ENCODE measurements around the gene STRN3.
"Not testable (repeated sequence)": the region's sequence is repeated elsewhere in the genome, so short reads cannot be mapped to it uniquely, and the experiment has no call there.

STRN3 gene

DNA sequence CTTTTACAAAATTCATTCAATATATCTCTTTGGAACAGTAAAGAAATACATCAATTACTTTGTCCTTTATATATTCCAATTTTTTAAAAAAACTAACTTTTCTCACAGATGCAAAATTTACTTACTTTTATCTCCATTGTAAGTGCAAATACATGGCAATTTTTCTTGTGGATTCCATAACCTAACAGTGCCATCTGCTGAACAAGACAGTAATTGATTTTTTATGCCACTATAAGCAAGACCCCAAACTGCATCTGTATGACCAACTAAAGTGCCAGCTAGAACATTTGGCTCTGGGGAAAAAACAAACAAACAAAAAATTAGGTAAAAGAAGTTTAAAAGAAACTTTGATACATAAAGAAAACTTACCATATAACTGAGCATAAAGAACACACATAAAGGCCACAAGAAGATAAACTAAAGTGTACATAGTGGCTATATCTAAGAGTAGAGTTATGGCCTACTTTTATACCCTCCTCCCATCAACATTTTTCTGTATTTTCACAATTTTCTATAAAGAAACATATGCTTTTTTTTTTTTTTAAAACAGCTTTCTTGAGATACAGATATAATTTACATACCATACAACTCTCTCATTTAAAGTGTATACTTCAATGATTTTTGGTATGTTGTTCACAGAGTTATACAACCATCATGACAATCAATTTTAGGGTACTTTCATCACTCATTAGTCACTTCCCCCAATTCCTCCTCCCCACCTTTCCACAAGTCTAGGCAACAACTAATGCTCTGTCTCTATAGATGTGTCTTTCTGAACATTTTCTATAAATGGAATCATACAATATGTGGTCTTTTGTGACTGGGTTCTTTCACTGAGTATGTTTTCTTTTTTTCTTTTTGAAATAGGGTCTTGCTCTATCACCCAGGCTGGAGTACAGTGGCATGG, 119.2 kb downstream of the STRN3 start:
- no peak for FAIRE-seq

DNA sequence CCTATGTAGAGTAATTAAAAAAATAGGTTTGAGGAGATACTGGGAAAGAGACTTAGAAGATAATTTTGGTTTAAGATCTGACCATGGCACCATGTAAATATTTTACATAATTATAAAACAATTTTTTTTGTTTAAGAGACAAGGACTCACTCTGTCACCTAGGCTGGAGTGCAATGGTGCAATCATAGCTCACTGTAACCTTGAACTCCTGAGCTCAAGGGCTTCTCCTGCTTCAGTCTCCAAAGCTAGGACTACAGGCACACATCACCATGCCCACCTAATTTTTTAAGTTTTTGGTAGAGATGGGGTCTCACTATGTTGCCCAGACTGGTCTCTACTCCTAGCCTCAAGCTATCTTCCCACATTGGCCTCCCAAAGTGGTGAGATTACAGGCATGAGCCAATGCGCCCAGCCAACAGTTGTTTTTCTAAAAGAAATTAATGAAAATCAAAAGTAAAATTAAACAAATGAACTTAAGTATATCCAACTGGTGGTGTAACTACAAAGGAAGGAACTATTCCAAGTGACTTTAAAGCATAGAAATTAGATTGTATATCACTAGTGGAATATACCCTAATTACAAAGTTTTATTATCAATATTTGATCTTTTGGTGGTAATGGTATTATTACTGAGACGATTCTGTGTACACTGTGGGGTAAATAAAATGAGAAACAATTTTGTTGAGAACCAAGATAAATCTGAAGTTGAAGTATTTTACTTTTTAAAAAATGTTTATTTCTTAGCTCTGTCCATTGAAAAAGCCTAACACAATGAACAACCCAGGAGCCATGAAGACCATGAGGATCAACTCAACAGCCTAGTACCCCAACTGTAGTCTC, 122.7 kb downstream of the STRN3 start:
- FAIRE-seq = no peak

- not testable (repeated sequence) for FAIRE-seq
Observed at GRCh38 chr14:30897121-30897520, 129.1 kb downstream of the STRN3 start.

DNA sequence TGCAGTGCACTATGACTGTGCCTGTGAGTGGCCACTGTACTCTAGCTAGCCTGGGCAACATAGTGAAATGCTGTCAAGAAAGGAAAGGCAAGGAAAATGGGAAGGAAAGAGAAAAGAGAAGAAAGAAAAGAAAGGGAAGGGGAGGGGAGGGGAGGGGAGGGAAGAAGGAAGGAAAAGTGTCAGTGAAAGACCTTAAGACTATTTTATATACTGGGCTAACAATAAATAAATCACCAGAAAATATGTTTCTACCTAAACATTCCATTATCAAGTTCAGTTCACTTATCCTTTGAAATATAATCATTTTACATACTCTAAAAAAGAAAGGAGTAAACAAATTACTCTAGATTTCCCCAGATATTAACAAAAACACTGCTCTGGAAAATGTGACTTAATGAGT, 129.7 kb downstream of the STRN3 start:
- no peak for FAIRE-seq

GRCh38 chr14:30894923-30895515, 131.2 kb downstream of the STRN3 start:
- FAIRE-seq = no peak

DNA sequence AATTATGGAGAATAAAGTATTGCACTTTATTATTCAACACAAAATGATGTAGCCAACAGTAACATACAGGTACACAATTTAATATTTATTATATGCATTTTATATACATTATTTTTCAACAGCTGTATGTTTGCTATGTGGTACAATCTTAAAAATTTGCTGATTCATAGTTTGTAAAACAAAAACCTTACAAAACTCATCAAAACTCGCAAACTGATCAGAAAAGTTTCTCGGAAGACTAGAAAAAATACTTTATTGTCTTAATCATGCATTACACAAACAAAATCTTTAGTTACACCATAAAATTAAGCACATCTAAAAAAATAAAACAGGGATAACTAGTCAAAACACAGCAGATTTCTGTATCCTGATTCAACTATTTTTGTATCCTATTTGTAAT, 132.4 kb downstream of the STRN3 start:
- no peak for FAIRE-seq

DNA sequence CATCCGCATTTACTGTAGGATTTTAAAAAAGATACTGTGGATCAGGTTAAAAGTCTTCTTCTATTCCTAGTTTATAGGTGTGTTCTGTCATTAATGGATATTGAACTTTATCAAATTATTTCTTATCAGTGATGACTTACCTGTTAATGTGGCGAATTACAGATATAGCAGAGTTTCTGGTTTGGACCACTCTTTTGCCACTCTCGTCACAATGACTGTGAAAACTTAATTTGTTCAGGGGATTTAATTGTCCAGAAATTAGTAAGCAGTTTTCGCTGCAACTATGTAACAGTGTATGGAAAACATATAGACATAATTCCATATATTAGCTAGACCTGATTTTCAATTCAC, 137.0 kb downstream of the STRN3 start:
- no peak for FAIRE-seq

DNA sequence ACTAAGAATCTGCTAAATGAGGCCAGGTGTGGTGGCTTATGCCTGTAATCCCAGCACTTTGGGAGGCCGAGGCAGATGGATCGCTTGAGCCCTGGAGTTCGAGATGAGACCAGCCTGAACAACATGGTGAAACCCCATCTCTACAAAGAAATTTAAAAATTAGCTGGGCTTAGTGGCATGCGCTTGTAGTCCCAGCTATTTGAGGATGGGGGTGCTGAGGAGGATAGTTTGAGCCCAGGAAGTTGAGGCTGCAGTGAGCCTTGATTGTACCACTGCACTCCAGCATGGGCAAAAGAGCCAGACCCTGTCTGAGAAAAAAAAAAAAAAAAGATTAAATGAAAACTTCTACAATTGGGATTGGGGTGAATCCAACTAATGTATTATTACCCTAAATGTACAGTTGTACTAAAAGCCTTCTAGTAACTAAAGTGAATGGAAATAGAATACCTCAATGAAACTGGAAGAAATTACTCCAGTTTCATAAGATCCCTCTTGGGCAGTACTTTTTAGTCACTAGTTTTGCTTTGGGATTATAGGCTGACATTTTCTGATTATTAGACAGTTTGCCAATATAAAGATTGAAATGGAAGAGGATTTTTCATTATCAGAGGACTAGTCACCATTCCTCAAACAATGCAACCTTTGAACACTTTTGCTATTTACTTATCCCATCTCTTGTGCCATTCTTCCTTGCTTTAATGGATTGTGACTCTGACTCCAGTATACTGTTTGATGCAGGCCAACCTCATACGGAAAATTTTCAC, 137.5 kb downstream of the STRN3 start:
- FAIRE-seq = no peak

GRCh38 chr14:30885840-30886740, 140.1 kb downstream of the STRN3 start:
- FAIRE-seq = no peak

DNA sequence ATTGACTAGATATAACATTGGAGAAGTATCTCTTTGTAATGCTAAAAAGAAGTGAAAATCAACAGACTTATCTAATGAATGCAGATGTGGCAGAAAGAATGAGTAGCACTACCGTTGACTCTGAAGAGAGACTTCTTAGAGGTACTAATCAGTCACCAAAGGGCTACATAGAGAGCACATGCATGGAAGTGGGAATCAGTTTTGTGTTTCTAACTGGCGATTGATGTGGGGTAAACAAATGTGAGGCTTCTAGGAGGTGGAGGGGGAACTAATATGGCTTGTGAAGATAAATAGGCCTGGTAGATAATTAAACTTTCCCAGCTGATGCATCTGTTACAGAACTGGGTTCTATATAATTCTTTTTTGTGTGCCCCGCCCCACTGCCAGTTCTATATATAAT, 141.3 kb downstream of the STRN3 start:
- FAIRE-seq = no peak

- no peak for FAIRE-seq
Observed at GRCh38 chr14:30883508-30884294, 142.5 kb downstream of the STRN3 start.

DNA sequence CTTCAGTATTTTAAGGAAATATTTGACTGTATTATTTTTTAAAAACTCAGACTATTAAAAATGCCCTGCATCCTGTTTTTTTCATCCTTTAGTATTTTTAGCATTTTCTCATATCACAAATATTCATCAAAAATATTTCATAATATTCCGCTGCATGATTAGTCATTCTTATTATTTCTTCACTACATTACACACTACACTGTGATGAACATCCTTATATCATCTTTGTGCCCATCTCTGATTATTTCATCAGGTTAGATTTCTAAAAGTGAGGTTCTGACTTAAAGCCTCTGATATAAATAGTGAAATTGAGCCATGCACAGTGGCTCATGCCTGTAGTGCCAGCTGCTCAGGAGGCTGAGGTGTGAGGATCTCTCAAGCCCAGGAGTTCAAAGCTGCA, 143.7 kb downstream of the STRN3 start:
- no peak for FAIRE-seq

- no peak for FAIRE-seq
Observed at GRCh38 chr14:30876692-30877091, 149.5 kb downstream of the STRN3 start.

- FAIRE-seq = no peak
Observed at GRCh38 chr14:30875788-30876053, 150.5 kb downstream of the STRN3 start.

DNA sequence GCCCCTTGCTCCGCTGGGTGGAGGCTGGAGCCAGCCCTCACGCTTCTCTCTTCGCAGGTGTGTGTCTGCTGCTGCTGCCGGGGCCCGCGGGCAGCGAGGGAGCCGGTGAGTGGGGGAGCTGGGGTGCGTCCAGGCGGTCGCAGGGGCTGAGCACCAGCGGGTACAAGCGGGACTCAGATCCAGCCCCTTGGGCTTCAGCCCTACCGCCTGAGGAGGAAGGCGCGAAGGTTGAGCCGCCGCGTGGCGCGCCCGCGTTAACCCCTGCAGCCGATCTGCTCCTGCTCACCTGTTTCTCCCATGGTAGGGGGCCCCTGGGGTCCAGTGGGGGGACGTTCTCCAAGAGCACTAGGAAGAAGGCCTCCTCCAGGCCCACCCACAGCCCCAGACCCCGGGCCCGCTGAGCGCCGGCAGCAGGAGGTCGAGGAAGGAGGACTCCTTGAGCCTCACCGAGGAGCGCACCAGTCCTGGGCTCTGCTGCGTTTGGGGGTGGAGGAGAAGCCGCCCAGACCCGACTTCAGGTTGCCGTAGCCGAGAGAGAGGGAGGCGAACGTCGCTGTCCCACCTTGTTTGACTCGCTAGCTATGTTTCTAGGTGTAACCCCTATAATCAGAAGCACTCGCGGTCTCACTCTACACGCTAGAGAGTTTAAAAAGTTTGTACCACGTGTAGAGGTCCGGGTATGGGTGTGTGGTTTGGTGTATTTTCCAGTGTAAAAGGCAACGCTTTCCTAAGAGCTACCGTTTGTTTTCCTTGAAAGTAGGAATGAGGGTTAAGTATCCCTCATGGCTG, 151.0 kb downstream of the STRN3 start:
- no peak for FAIRE-seq

DNA sequence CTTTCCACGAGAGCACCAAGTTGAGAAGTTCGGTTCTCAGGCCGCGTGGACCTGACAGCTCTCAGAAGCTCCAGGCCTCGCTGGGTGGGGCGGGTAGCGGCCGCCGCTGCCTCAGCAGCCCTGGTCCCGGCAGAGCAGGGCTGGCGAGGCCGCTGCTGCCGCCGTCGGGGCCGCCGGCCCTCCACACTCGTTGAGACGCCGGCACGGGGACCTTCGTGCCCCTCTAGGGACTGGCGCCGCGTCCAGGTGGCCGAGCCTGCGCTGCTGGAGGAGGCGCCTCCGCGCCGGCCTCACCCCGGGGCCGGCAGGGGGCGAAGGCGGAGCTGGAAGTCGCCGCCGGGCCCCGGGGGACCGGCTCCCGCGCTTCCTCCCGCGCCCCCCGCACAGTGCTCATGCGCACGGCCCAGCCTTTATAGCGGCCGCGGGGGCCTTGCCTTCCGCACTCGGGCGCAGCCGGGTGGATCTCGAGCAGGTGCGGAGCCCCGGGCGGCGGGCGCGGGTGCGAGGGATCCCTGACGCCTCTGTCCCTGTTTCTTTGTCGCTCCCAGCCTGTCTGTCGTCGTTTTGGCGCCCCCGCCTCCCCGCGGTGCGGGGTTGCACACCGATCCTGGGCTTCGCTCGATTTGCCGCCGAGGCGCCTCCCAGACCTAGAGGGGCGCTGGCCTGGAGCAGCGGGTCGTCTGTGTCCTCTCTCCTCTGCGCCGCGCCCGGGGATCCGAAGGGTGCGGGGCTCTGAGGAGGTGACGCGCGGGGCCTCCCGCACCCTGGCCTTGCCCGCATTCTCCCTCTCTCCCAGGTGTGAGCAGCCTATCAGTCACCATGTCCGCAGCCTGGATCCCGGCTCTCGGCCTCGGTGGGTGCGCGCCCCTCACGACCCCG, 151.8 kb downstream of the STRN3 start, which contains the start of gene COCH:
COCH (plus strand) TSS at position 440 of the 879 bp plus-strand sequence; CDS start at position 820, 380 bp downstream.
- no peak for FAIRE-seq

DNA sequence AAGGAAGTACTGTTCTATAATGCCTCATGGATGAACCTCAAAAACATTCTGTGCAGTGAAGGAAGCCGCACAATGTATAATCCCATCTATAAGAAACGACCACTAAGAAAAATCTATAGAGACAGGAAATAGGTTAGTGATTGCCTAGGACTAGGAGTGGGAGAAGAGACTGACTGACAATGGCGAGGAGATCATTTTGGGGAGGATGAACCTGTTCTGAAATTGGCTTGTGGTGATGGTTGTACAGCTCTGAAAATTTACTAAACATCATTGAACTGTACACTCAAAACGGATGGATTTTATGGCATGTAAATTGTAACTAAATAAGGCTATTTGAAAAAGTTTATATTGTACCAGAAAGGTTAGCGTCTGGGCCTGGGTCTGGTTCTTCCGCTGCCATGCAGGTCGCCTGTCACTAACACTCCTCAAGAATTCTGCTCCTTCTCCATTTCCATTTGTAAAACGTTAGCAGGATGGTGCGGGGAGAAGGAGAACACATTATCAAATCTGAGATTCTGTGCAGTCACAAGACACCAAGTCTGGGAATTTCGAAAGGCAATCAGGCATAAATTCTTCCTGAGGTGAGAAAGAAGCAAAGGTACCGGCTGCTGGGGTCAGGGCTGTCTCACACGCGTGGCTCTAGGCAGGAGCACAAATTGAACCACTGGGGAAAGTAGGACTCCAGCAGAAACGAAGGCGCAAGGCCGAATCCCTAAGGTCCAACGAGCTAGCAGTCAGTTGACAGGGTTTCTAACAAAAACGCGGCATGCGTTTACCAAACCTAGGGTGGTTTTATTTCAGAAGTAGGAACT, 152.7 kb downstream of the STRN3 start:
- FAIRE-seq = no peak

DNA sequence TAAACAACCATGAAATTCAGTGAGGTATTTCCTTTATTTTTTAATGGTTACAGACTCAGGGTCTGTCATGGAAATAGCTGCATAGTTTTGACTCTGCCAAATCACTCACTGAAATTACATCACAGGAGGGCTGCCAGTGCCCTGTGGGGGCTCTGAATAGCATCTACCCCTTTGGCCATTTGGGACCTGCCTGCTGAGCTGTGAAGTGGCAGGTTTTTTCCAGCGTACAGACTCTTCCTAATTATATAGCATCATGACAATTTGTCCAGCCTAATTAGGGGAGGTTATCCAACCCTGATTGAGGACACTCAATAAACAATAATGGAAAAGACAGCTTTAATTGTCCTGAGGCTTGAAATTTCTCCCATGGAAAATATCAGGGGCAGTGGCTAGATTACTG, 153.6 kb downstream of the STRN3 start:
- FAIRE-seq = no peak

Measured in colon (tissue), 2 donors.